Kidney (tissue), 14 donors: Measurements from ENCODE around the gene LAMA1. TPM values are rescaled to one million over a fixed set of nuclear protein-coding genes. Genes with fewer than 3 reads are reported as not detected.

Source experiments
- DNase-seq, 5 donors: peaks; one replicate each; pipeline ENCODE4 v3.0.0-alpha.2; 2013 to 2020
- FAIRE-seq: peaks from 2 replicates; lab custom pipeline; 2012; peaks lifted over from hg19 to GRCh38; lab: Jason Lieb, UNC
- H3K27ac ChIP-seq, 2 donors: one replicate each; pipeline ENCODE4 v1.7.0; 2013; ENCODE audit warnings: low read depth in 2 of 2, low read length in 2 of 2, inconsistent platforms in 1 of 2
- H3K27me3 ChIP-seq: one replicate; pipeline ENCODE4 v1.7.1; 2013; ENCODE audit warnings: low read length, inconsistent platforms; ENCODE audit not compliant: control insufficient read depth, insufficient read depth
- H3K36me3 ChIP-seq, 3 donors: one replicate each; pipeline versions ENCODE4 v1.7.0 to v1.7.1; 2013; ENCODE audit warnings: low read length in 3 of 3, control low read depth in 1 of 3, inconsistent platforms in 1 of 3; ENCODE audit not compliant: insufficient read depth in 3 of 3, control insufficient read depth in 2 of 3
- H3K4me1 ChIP-seq, 3 donors: one replicate each; pipeline versions ENCODE4 v1.7.0 to v1.7.1; 2013; ENCODE audit warnings: low read length in 3 of 3, inconsistent platforms in 1 of 3, low read depth in 1 of 3; ENCODE audit not compliant: control insufficient read depth in 2 of 3, insufficient read depth in 2 of 3
- H3K4me3 ChIP-seq, 3 donors: one replicate each; pipeline versions ENCODE4 v1.7.0 to v1.8.1; 2013; ENCODE audit warnings: low read length in 3 of 3, control low read depth in 1 of 3, inconsistent platforms in 1 of 3
- H3K9ac ChIP-seq, 3 donors: one replicate each; pipeline versions ENCODE4 v1.7.0 to v1.7.1; 2013; ENCODE audit warnings: low read length in 3 of 3, control low read depth in 1 of 3, inconsistent platforms in 1 of 3
- H3K9me3 ChIP-seq, 3 donors: one replicate each; pipeline versions ENCODE4 v1.7.0 to v1.7.1; 2013; ENCODE audit warnings: low read length in 3 of 3, control low read depth in 1 of 3, inconsistent platforms in 1 of 3; ENCODE audit not compliant: control insufficient read depth in 2 of 3, insufficient read depth in 1 of 3
- CTCF ChIP-seq: IDR thresholded peaks from 3 replicates; pipeline ENCODE4 v1.5.1; 2012; ENCODE audit warnings: mild to moderate bottlenecking, moderate library complexity, borderline replicate concordance; ENCODE audit not compliant: insufficient read depth; ENCODE audit errors: extremely low read depth
- intact Hi-C: fragments of 100-400 bp; cut with DNase I; formaldehyde crosslinking; loops from one replicate; pipeline ENCODE4 v1.11.1; 2022
- polyA plus RNA-seq: library from polyadenylated mRNA; stranded (reverse); fragments of 350-450 nt; fragmentation: Illumina TruSeq; extraction: RNeasy Lipid Tissue Mini Kit (QIAGEN cat#74804); gene quantifications from one replicate; pipeline ENCODE4 v1.2.3, GENCODE V29; 2014; ENCODE audit warnings: low read depth, low replicate concordance; ENCODE audit not compliant: insufficient read depth
- total RNA-seq: library from RNA; stranded (reverse); fragmentation: NEBNext Ultra II Directional; extraction: Animal tissue kit (Norgen Biotek cat#: 25700); gene quantifications from one replicate; pipeline ENCODE4 v1.2.1, GENCODE V29; 2021
- donor health status: control.
- donor health status: control.
- donor health status: control.
- donor health status: control.
- donor health status: control.
- donor health status: DM: yes; HTN: yes; CAD: no.
- donor health status: Normal renal cell carcinoma (clear cell type).

Gene LAMA1
- total and polyA plus RNA-seq, 2 donors from 2014 or later: 10.7 to 14.1 TPM

GRCh38 chr18:6951336-6952090 lies 166.1 kb downstream of the LAMA1 start:
- H3K4me1 ChIP-seq: no peaks in the 10 kb centered on the region
- no peak for TF ChIP-seq CTCF
- no peak overlapping the region for H3K4me3 ChIP-seq
- H3K27ac ChIP-seq: no peak overlapping the region
- no peak overlapping the region for H3K9ac ChIP-seq
- intact Hi-C loops: no loop called here
- DNase-seq (no peak), FAIRE-seq (no peak)
- H3K27me3 ChIP-seq: no peaks in the 10 kb centered on the region
- peaks cover 0 to 3% (median 0%) of the 10 kb centered on the region in 3 donors for H3K36me3 ChIP-seq
- H3K9me3 ChIP-seq: no peaks in the 10 kb centered on the region

- H3K4me1 ChIP-seq: no peaks in the 10 kb centered on the region
- no peak for TF ChIP-seq CTCF
- no peaks in the 10 kb centered on the region for H3K9me3 ChIP-seq
- H3K36me3 ChIP-seq: peaks cover 0 to 3% (median 0%) of the 10 kb centered on the region in 3 donors
- intact Hi-C loops: no loop called here
- DNase-seq: no peak
- H3K4me3 ChIP-seq: no peak overlapping the region
- H3K9ac ChIP-seq: no peak overlapping the region
- H3K27ac ChIP-seq: no peak overlapping the region
- no peak for FAIRE-seq
- no peaks in the 10 kb centered on the region for H3K27me3 ChIP-seq
These were observed 167.0 kb downstream of the LAMA1 start for GRCh38 chr18:6950641-6951040.

GRCh38 chr18:6949800-6950586 lies 167.6 kb downstream of the LAMA1 start:
- FAIRE-seq (no peak), DNase-seq (no peak)
- TF ChIP-seq CTCF: no peak
- H3K27me3 ChIP-seq: no peaks in the 10 kb centered on the region
- H3K9me3 ChIP-seq: no peaks in the 10 kb centered on the region
- peaks cover 0 to 3% (median 0%) of the 10 kb centered on the region in 3 donors for H3K36me3 ChIP-seq
- no peaks in the 10 kb centered on the region for H3K4me1 ChIP-seq
- no peak overlapping the region for H3K27ac ChIP-seq
- no peak overlapping the region for H3K9ac ChIP-seq
- H3K4me3 ChIP-seq: no peak overlapping the region
- intact Hi-C loops: no loop called here
